SK-N-SH (cell line): Measurements from ENCODE around the gene TRPM7.

Source experiments
- CHD2 ChIP-seq: fragments of 150-350 bp; IDR thresholded peaks from 2 replicates; pipeline ENCODE4 v1.6.1; 2018; ENCODE audit warnings: low read length; ENCODE audit not compliant: partially characterized antibody
- CTCF ChIP-seq: fragments of 200-600 bp; sonication (generic); IDR thresholded peaks from 2 replicates; pipeline ENCODE4 v1.6.1; 2017; ENCODE audit warnings: antibody characterized with exemption, mild to moderate bottlenecking, moderate library complexity
- EP300 ChIP-seq, 2 experiments: IDR thresholded peaks; 2 replicates each; pipeline versions ENCODE4 v1.4.0 to v1.6.1; 2012; ENCODE audit warnings: borderline replicate concordance in 1 of 2, low read depth in 1 of 2, low read length in 1 of 2
- GABPA ChIP-seq: IDR thresholded peaks from 2 replicates; pipeline ENCODE4 v1.4.0; 2012; ENCODE audit warnings: low read depth, mild to moderate bottlenecking
- NRF1 ChIP-seq: IDR thresholded peaks from 2 replicates; pipeline ENCODE4 v1.6.1; 2012; ENCODE audit warnings: low read depth, mild to moderate bottlenecking, low read length
- RCOR1 ChIP-seq: fragments of 150-350 bp; IDR thresholded peaks from 2 replicates; pipeline ENCODE4 v1.6.1; 2017; ENCODE audit warnings: antibody characterized with exemption, low read length
- REST ChIP-seq: IDR thresholded peaks from 2 replicates; pipeline ENCODE4 v1.6.1; 2012; ENCODE audit warnings: mild to moderate bottlenecking, low read depth, low read length, moderate library complexity
- RFX5 ChIP-seq: IDR thresholded peaks from 2 replicates; pipeline ENCODE4 v1.6.1; 2012; ENCODE audit warnings: mild to moderate bottlenecking, improper control_type of control experiment, low read length
- SIN3A ChIP-seq: IDR thresholded peaks from 2 replicates; pipeline ENCODE4 v1.6.1; 2012; ENCODE audit warnings: low read depth, mild to moderate bottlenecking, low read length, moderate library complexity, borderline replicate concordance
- SMC3 ChIP-seq: IDR thresholded peaks from 2 replicates; pipeline ENCODE4 v1.6.1; 2012; ENCODE audit warnings: low read depth, low read length, improper control_type of control experiment
- TAF1 ChIP-seq: IDR thresholded peaks from 2 replicates; pipeline ENCODE4 v1.6.1; 2012; ENCODE audit warnings: low read depth, mild to moderate bottlenecking, low read length, moderate library complexity, borderline replicate concordance
- YY1 ChIP-seq: IDR thresholded peaks from 2 replicates; pipeline ENCODE4 v1.4.0; 2012; ENCODE audit warnings: low read depth, mild to moderate bottlenecking
- TF ChIP-seq, protein P1 (sequence below): IDR thresholded peaks from 2 replicates; pipeline ENCODE4; 2012
- TF ChIP-seq, protein P2 (sequence below): fragments of 150-350 bp; IDR thresholded peaks from 2 replicates; pipeline ENCODE4 v1.6.1; 2017; ENCODE audit warnings: antibody characterized with exemption, low read length, low read depth, borderline replicate concordance

DNA sequence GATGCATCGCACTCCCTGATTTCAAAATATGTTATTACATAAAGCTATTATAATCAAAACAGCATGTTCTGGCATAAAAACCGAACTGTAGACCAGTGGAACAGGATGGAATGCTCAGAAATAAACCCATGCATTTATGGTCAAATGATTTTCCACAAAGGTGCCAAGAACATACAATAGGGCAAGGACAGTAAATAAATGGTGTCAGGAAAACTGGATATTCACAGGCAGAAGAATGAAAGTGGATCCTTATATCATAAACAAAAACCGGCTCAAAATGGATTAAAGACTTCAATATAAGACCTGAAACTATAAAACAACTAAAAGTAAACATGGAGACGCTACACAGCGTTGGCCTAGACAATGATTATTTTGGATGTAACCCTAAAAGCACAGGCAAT lies 162.7 kb downstream of the TRPM7 start:
- TF ChIP-seq CTCF (no peak), RFX5 (no peak), EP300 (IDR thresholded peaks at IDR 0.05; ENCODE audit: borderline replicate concordance in 1 of 2, low read depth in 1 of 2, low read length in 1 of 2) (no peak), CHD2 (no peak), SMC3 (no peak), YY1 (no peak), SIN3A (no peak), RCOR1 (no peak), TAF1 (no peak), GABPA (no peak), REST (no peak), NRF1 (no peak)
- TF ChIP-seq, protein P1, sequence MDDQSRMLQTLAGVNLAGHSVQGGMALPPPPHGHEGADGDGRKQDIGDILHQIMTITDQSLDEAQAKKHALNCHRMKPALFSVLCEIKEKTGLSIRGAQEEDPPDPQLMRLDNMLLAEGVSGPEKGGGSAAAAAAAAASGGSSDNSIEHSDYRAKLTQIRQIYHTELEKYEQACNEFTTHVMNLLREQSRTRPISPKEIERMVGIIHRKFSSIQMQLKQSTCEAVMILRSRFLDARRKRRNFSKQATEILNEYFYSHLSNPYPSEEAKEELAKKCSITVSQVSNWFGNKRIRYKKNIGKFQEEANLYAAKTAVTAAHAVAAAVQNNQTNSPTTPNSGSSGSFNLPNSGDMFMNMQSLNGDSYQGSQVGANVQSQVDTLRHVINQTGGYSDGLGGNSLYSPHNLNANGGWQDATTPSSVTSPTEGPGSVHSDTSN, result no peak
- TF ChIP-seq, protein P2, sequence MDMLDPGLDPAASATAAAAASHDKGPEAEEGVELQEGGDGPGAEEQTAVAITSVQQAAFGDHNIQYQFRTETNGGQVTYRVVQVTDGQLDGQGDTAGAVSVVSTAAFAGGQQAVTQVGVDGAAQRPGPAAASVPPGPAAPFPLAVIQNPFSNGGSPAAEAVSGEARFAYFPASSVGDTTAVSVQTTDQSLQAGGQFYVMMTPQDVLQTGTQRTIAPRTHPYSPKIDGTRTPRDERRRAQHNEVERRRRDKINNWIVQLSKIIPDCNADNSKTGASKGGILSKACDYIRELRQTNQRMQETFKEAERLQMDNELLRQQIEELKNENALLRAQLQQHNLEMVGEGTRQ, result no peak
